HG03460 (cell line): Measurements from ENCODE around the gene RGSL1.
"Not testable (repeated sequence)": the region's sequence is repeated elsewhere in the genome, so short reads cannot be mapped to it uniquely, and the experiment has no call there.

ENCODE experiments used
- ATAC-seq: cut with Tn5 transposase; IDR thresholded peaks from one replicate; pipeline ENCODE4 v1.9.1; 2021; ENCODE audit not compliant: unreplicated experiment

Gene RGSL1

DNA sequence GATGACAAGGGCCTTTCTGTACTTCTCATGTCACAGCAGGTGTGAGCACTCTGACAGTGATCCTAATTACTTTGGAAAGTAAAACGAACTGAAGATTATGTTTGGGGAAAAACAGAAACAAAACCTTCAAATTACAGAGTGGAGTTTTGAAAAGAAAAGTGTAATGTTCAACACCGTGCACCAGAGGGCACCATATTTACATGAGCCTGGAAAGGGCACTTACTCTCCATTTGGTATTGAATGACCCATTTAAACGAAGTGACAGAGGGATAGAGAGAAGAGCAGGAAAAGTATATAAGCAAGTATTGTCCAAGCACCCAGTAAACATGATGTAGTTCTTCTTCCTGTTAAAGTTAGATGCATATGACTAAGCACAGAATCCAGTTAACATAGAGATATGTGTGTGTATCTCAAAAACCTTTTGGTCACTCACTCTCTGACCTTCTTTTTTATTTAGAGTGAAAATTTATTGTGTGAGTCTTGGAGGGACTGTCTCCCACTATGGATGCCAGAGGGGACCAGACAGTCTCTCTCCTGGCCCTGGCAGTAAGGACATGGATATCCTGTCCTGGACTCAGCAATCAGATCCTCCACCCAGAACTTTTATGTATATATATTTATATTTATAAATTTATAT is 3.8 kb upstream of the RGSL1 start:
- no peak for ATAC-seq

DNA sequence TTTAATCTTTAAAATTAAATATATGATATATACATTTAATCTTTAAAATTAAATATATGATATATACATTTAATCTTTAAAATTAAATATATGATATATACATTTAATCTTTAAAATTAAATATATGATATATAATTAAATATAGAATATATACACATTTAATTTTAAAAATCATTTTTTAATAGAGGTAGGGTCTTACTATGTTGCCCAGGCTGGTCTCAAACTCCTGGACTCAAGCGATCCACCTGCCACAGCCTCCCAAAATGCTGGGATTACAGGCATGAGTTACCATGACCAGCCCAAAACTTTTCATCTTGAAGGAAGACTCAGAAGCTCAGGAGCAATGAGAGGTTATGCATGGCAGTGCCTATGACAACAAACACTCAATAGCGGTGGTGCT is 2.8 kb upstream of the RGSL1 start:
- ATAC-seq: not testable (repeated sequence)

GRCh38 chr1:182447660-182448059 is 2.3 kb upstream of the RGSL1 start:
- no peak for ATAC-seq

GRCh38 chr1:182453631-182454030 is 3.7 kb downstream of the RGSL1 start:
- ATAC-seq: no peak

GRCh38 chr1:182457844-182458243 is 7.9 kb downstream of the RGSL1 start:
- no peak for ATAC-seq

- no peak for ATAC-seq
Measured at GRCh38 chr1:182459949-182460348, 10.0 kb downstream of the RGSL1 start.

DNA sequence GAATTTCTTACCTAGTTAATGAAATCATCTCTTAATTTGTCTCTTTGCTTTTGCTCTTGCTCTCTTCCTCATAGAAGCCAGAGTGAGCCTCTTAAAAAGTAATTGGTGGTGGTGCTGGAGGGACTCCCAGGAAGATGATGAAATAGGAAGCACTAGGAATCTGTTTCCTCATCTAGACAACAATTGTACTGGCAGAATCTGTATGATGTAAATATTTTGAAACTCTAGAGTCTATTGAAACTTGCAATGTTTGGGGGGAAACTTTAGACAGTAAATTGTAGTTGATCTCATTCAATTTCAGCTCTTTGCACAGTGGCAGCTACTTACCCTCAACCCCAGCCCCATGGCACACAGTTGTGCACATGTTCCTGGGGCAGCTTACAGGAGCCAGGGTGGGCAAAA is 10.6 kb downstream of the RGSL1 start:
- no peak for ATAC-seq

DNA sequence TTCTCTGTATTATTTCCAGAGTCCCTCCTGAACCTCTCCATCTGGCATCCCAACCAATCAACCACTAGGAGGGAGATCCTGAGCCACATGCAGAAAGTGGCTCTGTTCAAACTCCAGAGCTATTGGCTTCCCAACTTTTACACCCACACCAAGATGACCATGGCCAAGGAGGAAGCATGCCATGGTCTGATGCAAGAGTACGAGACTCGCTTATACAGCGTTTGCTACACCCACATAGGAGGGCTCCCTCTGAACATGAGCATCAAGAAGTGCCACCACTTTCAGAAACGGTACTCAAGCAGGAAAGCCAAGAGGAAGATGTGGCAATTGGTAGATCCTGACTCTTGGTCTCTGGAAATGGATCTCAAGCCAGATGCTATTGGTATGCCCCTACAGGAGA is 23.6 kb downstream of the RGSL1 start:
- ATAC-seq: no peak

- no peak for ATAC-seq
Measured at GRCh38 chr1:182476625-182477024, 26.7 kb downstream of the RGSL1 start.

GRCh38 chr1:182478238-182478637 is 28.3 kb downstream of the RGSL1 start:
- no peak for ATAC-seq

GRCh38 chr1:182484067-182484466 is 34.1 kb downstream of the RGSL1 start:
- ATAC-seq: no peak

DNA sequence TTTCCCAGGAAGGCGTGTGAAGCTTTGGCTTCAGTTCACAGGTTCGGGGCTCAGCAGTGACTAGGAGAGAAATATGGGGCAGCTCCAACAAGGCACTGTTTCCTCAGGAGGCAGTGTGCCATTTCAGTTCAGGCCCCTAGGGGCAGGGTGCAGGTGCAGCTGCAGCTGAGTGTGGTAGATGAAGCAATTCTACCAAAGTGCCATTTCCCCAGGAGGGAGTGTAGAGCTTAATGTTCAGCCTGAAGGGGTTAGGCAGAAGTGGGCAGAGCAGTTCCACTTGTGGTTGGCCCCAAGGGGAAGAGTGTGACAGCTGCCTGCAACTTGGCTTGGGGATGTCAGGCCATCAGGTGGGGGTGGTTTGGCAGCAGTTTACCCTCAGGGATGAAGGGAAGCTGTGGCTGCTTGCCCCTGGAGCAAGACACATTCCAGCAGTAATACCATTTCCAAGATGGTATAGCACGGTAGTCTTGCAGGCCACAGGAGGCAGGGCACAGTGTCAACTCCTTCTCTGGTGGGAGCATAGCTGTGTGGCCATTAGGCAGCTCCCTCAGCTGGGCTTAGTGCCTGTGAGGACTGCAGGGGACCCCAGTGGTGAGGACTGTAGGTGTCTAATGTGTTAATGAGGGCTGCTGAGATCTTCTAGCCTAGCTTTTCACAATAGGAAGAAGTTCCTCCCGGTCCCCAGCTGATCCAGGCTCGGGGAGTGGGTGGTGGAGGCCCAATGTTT is 34.7 kb downstream of the RGSL1 start:
- peak; percentile 97 for ATAC-seq

GRCh38 chr1:182485861-182486260 is 35.9 kb downstream of the RGSL1 start:
- ATAC-seq: no peak

DNA sequence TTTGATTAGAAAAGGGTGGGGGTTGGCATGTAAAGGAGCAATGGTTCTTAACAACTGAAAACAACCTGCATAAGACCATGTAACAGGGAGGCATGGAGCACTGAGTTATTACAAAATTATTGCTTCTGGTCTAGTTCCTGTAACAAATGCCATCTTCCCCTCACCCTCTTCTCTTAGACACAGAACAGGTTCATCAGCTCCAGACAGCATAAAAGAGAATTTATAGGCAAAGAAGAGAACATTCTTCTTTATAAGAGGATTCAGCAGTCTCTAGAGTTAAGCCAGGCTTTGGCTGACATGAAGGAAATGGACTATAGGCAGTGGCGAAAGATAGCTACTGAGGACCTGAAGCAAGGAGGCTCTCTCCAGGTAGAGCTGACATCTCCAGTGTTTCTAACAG is 38.9 kb downstream of the RGSL1 start:
- ATAC-seq: no peak

- no peak for ATAC-seq
Measured at GRCh38 chr1:182493063-182493462, 43.1 kb downstream of the RGSL1 start.

DNA sequence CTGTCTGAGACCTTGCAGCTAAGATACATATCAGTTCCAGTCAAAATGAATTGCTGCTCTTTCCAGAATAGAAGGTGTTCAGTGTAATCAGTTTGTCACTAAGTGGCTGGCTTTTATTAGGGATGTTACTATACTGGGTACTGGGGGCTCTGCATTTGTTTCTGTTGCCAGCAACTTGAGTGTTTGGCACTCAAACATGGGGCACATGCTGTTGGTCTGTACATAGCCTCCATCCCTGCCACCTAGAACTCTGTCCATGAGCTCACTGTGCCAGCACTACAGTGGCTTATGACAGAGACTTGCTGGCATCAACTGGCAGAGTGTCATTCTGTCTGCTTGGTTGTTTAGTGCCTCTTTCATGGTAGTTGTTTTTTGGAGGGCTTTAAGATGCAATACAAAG is 45.1 kb downstream of the RGSL1 start:
- ATAC-seq: no peak

GRCh38 chr1:182495693-182496092 is 45.7 kb downstream of the RGSL1 start:
- ATAC-seq: no peak

DNA sequence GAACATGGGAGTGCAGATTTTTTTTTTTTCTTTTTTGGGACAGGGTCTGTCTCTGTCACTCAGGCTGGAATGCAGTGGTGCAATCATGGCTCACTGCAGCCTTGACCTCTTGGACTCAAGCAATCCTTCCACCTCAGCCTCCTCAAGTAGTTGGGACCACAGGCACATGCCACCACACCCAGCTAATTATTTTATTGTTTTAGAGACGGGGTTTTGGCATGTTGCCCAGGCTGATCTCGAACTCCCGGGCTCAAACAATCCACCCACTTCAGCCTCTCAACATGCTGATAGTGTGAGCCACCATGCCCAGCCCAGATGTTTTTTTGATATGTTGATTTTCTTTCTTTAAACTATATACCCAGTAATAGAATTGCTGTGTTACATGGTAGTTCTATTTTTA is 57.7 kb downstream of the RGSL1 start:
- no peak for ATAC-seq

- ATAC-seq: no peak
Measured at GRCh38 chr1:182515556-182515955, 65.6 kb downstream of the RGSL1 start.

DNA sequence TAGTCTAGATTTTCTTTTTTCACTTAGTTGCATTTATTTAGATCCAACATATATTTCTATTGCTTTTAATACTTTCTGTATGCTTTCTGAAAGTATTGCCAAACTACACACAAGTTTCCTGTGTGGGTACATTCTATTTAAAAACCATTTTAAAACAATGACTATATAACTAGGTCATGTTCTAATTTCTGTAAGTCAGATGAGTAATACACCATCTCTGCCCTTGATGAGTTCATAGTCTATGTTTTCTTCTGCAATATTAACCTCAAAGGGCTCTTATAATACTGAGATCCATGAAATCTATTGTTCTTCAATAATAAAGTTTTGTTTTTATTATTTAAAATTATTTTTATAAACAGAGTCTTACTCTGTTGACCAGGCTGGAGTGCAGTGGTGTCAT is 70.8 kb downstream of the RGSL1 start:
- no peak for ATAC-seq

- no peak for ATAC-seq
Measured at GRCh38 chr1:182525342-182525741, 75.4 kb downstream of the RGSL1 start.

DNA sequence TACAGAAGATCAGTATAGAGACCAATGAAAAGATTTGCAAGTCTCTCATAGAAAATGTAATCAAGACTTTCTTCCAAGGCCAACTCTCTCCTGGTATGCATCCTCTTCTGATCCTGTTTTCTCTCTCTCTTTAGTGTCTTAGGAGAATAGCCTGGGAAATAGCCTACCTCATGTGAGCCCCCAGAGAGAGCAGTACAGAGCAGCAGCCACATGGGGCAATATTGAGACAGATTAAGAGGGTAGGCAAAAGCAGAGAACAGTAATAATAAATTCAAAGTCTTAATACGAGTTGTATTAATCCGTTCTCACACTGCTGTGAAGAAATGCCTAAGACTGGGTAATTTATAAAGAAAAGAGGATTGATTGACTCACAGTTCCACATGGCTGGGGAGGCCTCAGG is 77.7 kb downstream of the RGSL1 start:
- ATAC-seq: no peak

- not testable (repeated sequence) for ATAC-seq
Measured at GRCh38 chr1:182528206-182528605, 78.3 kb downstream of the RGSL1 start.
